ENCODE results near the gene GOT1.

GOT1 gene

DNA sequence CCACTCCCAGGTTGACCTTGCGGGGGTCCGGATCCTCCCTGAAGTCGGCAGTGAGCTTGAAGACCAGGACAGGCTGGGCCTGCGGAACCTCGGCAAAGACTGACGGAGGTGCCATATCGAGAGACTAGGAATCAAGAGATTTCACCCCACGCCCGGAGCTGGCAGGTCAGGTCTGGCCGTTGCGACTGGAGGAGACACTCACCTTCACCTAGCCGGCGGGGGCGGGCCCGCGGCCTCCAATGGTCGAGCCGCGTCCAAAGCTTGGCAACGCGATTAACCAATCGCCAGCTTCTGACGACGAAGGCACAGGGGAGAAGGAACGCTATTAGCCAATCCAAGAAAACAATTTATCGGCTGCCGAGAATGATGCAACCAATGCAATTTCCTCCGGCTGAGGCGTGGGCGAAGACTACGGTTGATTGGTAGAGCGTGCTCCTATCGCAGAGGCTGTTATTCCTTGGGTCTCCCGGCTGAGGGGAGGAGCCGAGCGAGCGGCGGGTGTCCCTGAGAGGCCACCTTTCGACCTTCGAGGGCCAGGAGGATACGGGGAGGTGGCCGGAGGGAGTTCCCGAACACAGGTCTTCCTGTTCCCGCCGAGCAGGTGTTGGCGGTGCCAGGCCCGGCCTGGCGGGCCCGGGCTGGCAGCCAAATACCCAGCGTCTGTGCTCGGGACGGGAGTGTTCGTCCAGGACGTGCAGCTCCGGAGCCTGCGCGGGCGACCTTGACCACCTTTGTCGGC lies at the start of gene GOT1:
Gene GOT1, minus strand, starts transcription at position 174 of the 739 bp plus-strand sequence. Its CDS starts 59 bp downstream, at position 115.
- peak; percentile 95 for DNase-seq

DNA sequence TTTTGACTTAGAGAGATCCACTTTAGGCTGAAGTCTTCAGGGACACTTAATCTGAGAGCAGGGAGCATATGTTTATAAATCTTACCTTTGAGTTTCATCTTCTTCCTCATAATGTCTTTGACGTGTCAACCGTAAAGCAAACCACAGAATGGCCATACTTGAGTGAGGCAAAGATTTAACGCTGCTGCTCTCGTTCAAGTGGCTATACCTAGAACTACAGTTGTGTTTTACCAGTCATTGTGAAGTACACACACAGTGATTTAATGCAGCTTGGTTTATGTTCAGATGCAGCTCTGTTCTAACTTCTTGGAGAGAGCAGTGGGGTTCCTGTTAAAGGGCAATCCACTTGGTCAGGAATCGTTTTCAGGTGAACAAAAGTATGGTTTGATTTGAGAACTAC lies 39.9 kb upstream of the GOT1 start:
- no peak for DNase-seq

DNA sequence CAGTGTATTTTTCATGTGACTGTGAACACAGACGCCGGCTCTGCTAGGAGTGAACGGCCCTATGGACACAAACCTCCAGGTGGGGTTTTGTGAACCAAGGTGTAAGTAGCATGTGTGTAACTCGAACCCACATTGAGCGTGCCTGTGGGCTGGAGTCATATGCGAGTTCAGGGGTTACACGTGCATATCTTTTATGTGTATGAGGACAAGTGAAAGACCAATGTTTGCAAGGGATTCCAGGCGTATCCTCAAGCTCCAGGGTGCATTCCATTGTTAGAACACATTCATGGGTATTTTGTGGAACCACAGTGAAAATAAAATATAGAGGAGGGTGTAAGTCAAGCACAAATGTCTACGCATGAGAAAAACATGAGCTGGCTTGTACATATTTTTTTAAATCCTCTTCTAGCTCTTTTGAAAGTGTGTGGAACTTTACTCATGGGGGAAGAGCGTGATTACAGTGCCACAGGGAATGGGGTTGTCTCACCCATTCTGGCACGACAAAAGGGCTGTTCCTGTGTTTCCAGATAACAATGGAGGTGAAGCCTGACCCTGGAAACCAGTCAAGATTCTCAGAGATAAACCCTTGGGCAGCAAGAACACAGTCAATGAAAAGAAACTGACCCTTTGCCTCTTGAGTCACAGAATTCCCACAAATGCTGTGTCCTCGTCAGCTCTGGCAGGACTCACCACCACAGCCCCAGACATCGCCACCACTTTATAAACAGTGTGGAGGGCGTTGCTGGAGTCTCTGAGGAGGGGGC lies 37.0 kb upstream of the GOT1 start:
- DNase-seq, result no peak

DNA sequence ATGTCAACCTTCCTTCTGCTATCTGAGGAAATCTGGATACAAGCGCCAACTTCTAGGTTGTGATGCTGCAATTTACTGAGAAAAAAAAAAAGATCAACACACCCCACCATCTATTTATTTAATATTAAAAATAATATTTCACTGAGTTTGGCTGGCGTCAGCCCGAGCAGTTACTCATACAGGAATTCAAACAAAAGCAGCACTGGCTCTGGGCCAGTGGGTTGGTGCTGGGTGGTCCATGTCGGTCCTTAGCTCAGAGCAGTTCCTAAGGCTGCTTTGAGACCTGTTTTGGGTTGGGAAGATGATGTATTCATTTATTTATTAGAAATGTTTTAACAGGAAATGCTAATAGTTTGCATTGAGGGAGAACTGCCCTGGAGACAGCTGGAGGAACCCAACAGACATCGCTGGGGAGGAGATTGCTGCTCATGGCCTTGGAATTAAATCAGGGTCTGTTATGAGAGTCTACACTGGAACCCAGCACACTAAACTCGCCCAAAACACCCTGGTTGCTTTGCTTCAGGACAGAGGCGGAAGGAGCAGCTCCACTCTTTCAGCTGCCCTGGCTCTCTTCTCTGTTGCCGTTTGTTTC lies 36.3 kb upstream of the GOT1 start:
- DNase-seq, result no peak

DNA sequence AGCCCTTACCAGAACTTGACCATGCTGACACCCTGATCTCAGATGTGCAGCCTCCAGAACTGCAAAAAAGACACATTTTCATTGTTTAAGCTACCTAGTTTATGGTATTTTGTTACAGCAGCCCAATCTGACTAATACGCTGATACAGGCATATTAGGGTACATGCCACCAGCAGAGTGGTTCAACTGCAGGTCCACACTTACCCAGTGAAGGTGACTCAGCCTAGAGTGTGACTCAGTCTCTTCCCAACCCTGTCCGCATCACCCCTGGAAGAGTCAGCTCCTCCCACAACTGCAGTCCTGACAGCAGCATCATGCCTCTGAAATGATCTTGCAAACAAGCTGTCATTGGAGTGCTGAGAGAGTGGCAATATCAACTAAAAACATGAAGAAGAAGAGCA lies 30.8 kb upstream of the GOT1 start:
- DNase-seq, result no peak

DNA sequence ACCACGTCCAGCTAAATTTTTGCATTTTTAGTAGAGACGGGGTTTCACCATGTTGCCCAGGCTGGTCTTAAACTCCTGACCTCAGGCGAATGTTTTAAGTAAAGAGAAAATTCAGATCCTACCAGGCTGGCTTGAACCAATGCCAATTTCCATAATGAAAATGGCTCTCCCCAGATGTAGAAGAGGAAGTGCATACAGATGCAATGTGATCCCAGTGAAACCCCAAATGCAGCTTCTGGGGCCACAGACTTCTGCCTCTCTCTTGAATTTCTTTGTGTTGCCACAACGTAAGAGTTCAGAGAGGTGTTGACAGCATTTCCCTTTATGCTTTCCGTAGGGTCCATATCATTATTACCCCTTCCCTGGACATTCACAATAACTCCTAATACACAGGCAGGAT lies 29.6 kb upstream of the GOT1 start:
- no peak for DNase-seq

DNA sequence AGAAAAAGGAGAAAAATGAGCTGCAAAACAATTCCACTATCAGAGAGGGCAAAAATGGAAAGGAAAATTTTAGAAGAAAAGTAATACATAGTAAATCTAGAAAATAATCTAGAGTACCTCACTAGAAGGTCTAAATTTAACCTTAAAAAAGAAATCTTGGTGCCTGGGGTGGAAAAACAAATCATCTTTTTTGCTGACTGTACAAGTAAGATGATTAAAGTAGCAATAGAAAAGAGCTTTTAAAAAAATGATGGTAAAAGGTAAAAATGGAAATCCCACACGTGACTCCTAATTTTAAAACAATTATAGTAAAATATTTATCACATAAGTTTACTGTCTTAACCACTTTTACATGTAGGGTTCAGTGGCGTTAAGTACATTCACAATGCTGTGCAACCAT lies 28.8 kb upstream of the GOT1 start:
- no peak for DNase-seq

DNA sequence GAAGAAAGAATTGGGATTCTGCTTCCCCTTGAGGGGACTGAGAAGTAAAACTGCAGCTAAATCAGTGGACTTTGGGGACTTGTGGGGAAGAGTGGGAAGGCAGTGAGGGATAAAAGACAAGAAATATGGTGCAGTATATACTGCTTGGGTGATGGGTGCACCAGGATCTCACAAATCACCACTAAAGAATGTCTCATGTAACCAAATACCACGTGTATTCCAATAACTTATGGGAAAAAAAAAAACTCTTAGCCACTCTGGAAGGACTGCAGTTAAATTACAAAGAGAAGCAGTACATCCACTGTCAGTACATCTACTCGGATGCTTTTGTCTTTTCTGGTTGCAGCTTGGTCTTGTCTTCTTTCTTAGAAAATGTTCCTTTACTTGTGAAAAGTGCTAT lies 27.4 kb upstream of the GOT1 start:
- DNase-seq, result no peak

DNA sequence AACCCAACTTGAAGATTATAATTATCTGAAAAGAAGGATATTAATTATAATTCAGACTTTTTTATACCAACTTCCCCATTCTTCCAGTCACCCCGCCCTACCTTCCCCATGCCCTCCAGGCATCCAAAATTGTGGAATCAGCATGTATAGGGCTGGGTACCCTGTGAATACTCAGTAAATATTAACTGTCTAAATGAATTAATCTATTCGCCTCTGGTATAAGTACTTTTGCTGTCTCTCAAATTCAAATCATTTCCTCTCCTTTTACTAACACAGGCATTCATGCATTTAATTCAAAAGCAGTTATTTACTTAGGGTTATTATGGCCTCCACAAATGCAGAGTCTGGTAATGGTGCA lies 26.5 kb upstream of the GOT1 start:
- peak; percentile 67 for DNase-seq

DNA sequence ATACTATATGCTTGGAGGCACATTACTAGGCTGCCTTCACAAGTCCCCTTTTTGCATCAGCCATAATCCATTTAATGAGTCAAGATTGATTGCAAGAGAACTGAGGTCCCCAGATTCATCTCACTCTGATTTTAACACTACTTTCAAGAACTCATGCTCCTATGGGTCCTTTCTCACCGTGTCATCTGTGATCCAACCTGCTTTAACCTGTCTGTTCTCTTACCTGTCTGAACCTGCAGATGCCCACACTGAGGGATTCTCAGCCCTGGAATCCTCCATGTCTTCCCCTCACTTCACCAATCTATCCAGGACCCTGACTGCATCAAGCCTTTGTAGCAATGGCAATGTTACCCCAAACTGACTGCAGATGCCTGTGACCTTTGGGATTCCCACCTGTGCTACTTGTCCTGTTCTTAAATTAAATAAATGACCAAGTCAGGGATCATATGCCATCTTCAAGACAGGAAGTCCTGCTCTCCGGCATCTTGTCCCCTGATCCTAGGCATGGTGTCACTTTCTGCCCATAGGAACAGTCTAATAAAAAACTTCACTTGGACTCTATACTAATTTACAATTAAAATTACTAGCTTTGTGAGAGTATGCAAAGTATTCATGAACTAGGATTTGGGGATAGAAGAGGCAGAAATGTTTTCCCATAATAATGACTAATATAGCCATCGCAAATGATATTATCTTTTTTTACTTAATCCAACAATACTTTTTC lies 25.9 kb upstream of the GOT1 start:
- no peak for DNase-seq

DNA sequence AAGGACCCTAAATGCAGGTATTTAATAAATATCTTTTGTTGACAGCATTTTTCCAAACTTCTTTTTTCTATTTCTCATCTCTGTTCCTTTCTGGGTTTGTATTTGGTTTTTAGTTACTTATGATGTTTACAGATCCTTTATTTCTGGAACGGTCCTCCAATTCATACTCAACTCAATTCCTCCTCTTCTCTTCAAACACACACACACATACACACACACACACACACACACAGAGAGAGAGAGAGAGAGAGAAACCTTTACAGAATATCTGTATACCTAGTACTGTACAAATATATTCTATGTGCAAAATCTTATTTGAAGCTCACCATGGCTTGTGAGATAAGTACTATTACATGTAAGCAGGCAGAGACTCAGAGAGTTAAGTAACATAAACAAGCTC lies 21.6 kb upstream of the GOT1 start:
- DNase-seq, result no peak

DNA sequence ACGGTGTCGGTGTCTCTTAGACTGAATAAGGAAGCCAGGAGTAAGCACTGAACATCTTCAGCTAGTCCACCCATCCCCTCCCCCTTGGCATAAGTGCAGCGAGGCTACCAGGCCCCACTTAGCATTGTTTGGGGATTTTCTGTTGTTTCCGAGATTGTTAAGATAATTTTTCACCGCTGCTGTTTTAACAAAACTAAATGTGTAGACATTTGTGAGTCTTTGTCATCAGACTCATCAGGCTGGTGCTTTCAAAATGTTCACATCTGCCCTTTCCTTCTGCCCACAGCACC lies 21.0 kb upstream of the GOT1 start:
- DNase-seq, result no peak

DNA sequence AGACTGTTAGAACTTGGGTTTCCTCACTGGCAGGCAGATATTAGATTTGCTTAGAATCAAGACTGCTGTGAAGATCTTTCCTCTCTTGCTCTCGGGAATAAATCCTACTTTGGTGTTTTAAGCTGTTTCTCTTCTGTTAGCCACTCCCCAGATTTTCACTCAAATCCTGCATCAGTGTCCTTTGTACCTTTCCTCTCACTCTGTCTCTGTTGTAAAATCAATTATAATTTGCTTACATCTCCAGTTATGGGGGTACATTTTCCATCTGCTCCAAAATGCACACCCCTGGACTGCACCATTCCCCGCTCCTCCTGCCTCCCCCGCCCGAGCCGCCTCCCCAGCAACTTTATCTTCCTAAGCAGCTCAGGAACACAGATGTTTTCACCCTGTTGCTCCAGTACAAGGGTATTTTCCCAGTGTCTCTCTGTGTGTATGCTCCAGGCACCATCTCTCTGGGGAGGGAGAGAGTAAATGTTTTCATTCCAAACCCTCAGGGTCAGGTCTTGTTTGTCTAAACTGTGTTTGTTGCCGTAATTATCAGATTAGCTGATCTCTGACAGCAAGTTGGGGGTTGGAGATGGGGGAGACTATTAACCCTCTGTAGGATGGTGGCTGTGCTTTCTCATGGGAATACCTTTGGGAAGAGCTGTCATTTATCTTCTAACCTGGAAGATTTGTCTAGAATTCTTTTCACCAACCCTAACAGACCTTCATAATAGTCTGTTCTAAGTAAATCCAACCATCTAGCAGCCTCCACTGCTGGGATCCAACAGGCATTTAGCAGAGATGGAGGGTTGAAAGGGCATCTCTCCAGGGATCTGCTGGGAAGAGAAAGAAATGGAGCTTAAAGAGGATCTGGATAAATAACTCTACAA lies 20.4 kb upstream of the GOT1 start:
- DNase-seq, result no peak

DNA sequence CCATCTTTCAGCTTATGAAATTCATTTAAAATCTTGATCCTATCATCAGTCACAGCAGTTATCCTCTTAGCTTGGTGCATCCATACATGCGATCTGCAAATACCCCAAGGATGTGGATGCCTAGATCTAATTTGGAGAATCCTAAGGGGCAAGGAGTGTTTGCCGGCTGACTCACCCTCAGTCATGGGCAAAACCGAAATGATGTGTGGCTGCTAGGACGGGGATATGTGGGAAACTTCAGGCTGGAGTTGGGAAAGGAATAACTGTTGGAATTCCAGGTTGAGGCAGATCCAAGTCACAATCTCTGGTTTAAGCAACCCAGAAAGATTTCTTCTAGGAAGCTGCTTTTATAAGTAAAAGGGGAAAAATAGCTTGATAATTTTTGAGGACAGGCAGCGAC lies 19.7 kb upstream of the GOT1 start:
- DNase-seq, result no peak

DNA sequence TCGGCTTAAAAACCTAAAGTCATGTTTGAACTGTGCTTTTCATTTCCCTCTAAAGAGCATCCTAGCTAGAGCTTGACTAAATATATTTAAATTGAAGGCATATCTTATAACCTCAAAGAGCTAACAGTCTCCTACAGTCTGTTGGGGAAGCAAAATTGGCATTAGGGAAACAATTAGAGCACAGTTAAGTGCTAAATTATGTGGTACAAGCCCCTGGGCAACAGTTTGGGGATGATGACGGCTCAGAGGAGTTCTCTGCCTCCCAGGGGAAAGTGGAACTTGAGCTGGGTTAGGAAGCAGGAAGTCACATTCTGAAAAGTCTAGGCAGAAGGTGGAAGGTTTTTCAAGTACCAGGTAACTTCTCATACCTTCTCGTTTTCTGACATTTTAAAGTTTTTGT lies 18.6 kb upstream of the GOT1 start:
- DNase-seq, result no peak

DNA sequence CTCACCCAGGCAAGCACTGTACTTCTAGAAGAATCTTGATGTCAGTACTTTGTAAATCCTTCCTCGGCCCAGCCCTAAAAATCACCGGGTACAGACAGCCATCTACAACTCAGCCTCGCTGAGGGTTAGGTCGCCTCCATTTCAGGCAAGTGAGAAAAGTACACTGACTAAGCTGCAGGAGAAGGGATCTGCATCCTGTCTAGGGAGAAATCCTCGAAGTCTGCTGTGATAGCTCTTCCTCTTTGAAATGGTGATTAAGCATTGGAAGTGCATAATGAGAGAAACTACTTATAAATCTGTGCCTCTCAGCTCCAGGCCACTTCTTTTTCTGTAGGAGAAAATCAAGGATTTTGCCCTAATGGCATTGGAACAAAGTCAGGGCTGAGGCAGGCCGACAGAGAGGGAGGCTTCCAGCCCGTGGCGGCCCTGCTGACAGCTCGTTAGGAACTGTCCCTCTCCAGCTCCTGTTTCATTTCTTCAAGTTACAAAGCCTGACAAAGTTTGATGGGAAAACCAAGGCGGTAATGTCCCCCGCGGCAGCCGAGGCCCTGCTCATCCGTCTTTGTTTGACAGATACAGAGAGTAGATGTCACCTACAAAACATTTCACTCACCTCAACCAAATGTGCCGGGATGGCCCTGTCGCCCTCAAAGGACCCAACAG lies 14.1 kb upstream of the GOT1 start:
- DNase-seq, result no peak

DNA sequence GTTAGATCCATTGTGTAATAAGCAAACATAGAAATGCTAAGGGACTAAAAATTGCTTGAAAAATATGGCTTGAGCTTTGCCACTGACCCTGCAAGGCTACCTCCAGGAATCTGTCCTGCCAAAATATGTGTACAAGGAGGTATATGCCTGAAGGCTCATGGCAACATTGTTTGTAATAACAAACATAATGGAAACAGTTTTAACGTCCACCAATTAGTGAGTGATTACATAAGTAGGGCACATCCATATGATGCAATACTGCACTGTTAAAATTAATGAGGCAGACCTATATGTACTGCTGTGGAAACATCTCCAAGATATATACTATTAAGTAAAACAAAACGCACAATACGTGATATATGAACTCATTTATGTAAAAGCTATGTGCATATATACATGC lies 13.1 kb upstream of the GOT1 start:
- DNase-seq, result no peak

DNA sequence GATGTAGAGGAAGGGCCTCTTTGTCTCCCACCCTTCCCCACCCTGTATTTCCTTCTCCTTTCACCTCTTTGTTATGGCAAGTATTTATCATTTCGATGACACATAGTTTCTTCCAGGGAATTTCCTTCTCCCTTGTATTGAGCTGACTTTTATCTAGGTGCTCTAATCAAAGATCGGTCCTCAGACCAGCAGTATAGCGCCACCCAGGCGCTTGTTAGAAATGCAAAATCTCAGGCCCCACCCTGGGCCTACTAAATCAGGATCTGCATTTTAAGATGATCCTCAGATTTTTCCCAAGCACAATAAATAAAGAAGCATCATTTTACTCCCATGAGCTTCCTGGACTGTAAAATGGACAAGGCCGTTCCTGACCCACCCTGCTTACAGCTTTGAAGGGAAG lies 12.0 kb upstream of the GOT1 start:
- no peak for DNase-seq

DNA sequence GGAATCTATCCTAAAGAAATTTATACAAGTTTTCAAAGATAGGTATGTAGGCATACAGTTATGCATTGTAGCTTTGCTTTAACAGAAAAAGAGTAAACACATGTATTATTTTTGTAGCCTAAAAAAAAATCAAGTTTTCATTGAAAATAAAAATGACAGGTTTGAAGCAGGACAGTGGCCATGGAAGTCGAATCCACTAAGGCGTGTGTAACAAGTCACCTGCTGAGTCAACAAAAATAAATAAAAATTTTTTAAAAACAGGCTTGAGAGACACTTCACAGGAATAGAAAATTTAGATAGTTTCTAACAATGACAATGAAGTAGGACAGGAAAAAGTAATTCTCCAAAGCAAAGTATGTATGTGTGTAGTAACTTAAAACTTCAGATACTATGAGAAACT lies 8.5 kb upstream of the GOT1 start:
- DNase-seq, result no peak

DNA sequence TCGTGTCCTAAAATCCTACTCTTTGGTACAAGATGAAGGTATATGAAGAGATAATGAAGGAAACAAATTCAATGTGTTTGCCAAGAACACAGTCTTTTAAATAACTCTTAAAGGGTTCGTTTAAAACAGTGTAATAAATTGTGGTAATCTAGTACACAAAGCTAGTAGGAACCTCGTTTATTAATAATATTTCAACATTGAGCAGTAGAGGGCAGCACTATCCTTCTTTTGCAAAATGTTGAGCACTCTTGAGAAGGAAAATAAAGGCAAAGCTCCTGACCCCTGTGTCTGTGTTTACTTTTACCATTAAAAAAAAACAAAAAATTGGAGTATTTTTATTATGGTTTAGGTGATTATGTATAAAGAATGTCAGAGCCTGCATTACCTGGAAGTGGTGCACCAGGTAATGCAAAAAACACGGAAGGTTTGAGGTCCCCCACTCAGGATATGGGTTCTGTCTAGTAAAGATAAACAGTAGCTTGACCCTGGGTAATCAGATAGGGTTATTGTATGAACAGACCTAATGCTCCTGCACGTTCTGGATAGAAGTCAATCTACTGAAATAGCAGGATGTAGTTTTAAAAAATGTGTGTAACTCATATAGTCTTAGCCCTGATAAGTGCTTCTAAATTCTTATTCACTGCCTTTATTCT lies 5.7 kb upstream of the GOT1 start:
- peak; percentile 9 for DNase-seq

DNA sequence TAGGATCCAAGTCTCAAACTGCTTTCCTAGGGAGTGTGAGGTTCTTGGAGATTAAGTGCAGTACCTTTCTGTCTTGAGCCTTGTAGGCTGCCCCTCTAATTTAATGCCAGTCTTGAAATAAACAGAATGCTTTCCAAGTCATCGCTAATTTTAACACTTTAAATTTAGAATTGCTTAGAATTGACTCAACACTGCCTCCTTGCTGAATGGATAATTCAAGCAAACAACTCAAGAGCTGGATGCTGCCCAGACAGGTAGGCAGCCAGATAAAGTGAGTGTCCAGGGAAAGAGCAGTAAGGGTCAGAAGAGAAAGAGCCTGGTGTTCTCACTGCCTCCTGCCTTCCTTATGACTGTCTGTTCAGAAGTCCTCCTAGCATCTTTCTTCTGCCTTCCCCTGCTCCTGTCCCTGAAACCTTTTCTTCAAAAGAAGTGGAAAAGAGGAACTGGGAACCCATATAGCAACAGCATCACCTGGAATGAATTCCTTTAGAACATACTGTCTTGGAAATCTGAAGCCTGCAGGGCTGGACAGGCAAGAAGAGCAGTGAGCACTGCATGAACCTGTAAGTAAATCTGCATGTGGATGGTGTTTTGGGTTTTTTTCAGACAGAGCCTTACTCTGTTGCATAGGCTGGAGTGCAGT lies 3.1 kb upstream of the GOT1 start:
- no peak for DNase-seq

Data from NCI-H526 treated with DMSO at 0.1 percent for 48 hours (cell line).